RWPE2 (cell line): ENCODE data around the gene POU3F2.

Experiments used
- ATAC-seq: fragments of 200-7000 bp; cut with Tn5 transposase; 3 replicates; pipeline ENCODE4 v1.9.1; 2021; ENCODE audit warnings: low read depth
- DNase-seq: peaks from one replicate; pipeline ENCODE4 v3.0.0-alpha.2; 2020; ENCODE audit warnings: low spot score
- H3K27ac ChIP-seq: fragments of 450-650 bp; 2 replicates; pipeline ENCODE4 v1.5.1; 2017; ENCODE audit warnings: mild to moderate bottlenecking; ENCODE audit not compliant: poor library complexity, severe bottlenecking
- H3K27me3 ChIP-seq: fragments of 250-450 bp; sonication (Bioruptor Pico); 2 replicates; pipeline ENCODE4 v1.5.1; 2021; ENCODE audit warnings: mild to moderate bottlenecking, moderate library complexity; ENCODE audit not compliant: insufficient read depth, poor library complexity, severe bottlenecking
- H3K36me3 ChIP-seq: fragments of 250-450 bp; sonication (Bioruptor Pico); 2 replicates; pipeline ENCODE4 v1.5.1; 2020; ENCODE audit warnings: low read depth, mild to moderate bottlenecking, moderate library complexity
- H3K4me1 ChIP-seq: fragments of 250-450 bp; sonication (Bioruptor Pico); 2 replicates; pipeline ENCODE4 v1.5.1; 2021; ENCODE audit warnings: mild to moderate bottlenecking, moderate library complexity; ENCODE audit not compliant: insufficient read depth, poor library complexity, severe bottlenecking
- H3K4me3 ChIP-seq: fragments of 250-450 bp; sonication (Bioruptor Pico); 2 replicates; pipeline ENCODE4 v1.5.1; 2021; ENCODE audit warnings: mild to moderate bottlenecking, moderate library complexity; ENCODE audit not compliant: severe bottlenecking
- H3K9me3 ChIP-seq: fragments of 250-450 bp; sonication (Bioruptor Pico); 2 replicates; pipeline ENCODE4 v1.5.1; 2021; ENCODE audit warnings: mild to moderate bottlenecking, moderate library complexity; ENCODE audit not compliant: severe bottlenecking
- CTCF ChIP-seq: fragments of 450-650 bp; IDR thresholded peaks from one replicate; pipeline ENCODE4 v1.5.1; 2017; ENCODE audit warnings: mild to moderate bottlenecking, moderate library complexity; ENCODE audit not compliant: poor library complexity, severe bottlenecking

POU3F2 gene

DNA sequence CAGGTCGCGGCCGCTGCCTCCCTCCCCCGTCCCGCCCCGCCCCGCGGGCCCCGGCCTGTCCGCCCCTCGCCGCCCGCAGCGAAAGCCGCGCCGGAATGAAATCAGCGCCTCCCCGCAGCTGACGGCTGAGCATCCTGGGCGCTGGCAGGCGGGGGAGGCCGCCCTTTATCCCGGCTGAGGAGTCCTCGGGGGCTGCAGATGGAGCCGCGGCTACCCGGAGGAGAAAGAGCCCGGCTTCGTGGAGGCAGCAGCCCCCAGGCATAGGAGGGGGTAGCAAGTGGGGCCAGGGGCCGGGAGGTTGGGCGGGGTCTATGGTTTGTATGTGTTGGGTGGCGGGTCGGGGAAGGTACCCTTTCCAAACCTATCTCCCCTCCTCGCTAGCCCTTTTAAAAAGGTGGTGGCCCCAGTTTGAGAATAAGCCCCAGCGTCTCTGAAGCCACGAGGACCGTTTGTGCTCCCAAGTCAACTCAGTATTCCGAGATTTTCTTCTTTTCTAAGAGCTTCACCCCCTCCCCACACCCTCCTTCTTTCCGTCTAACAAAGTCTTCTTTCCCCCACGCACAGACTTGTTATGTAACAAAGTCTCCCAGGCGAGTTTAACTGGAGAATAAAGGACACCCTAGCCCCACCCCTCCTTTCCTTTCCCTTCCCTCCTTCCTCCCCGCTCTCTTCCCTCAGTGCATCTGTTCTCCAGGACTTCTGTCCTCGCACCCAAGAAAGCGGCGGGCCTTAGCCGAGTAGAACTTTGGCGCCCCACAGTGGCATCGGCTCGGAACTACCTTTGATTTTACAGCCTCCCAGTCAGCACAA, 11.0 kb downstream of the POU3F2 start:
- Histone ChIP-seq H3K4me3 (no peak overlapping the region), H3K27me3 (peaks cover 100% of the 10 kb centered on the region), H3K36me3 (no peaks in the 10 kb centered on the region), H3K4me1 (no peaks in the 10 kb centered on the region), H3K9me3 (no peaks in the 10 kb centered on the region), H3K27ac (no peak overlapping the region)
- TF ChIP-seq CTCF = peak; percentile 89
- peak; percentile 70 for ATAC-seq
- DNase-seq = no peak

DNA sequence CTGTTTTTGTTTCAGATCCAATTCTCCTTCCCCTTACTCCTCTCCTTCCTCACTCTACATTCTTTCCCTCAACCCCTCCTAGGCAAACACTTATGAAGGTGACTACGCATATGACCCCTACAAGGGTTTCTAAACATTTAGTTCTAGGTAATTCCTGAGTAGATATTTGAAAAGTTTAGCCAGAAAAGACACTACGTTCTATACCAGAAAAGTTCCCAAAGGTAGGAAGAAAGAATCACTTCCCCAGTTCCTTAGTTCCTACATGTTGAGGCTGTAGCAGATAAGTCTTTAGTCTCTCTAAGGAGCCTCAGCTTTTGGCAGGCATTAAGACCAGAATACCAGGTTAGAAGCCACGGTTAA, 11.6 kb downstream of the POU3F2 start:
- no peak overlapping the region for H3K27ac ChIP-seq
- peaks cover 100% of the 10 kb centered on the region for H3K27me3 ChIP-seq
- peak; percentile 67 for TF ChIP-seq CTCF
- H3K4me3 ChIP-seq = no peak overlapping the region
- H3K36me3 ChIP-seq = no peaks in the 10 kb centered on the region
- DNase-seq (no peak), ATAC-seq (no peak)
- H3K4me1 ChIP-seq = no peaks in the 10 kb centered on the region
- no peaks in the 10 kb centered on the region for H3K9me3 ChIP-seq

GRCh38 chr6:98847416-98847778, 13.0 kb downstream of the POU3F2 start:
- H3K36me3 ChIP-seq = no peaks in the 10 kb centered on the region
- ATAC-seq (no peak), DNase-seq (no peak)
- H3K27ac ChIP-seq = no peak overlapping the region
- peaks cover 90% of the 10 kb centered on the region for H3K27me3 ChIP-seq
- H3K9me3 ChIP-seq = no peaks in the 10 kb centered on the region
- H3K4me1 ChIP-seq = no peaks in the 10 kb centered on the region
- TF ChIP-seq CTCF = no peak
- no peak overlapping the region for H3K4me3 ChIP-seq

DNA sequence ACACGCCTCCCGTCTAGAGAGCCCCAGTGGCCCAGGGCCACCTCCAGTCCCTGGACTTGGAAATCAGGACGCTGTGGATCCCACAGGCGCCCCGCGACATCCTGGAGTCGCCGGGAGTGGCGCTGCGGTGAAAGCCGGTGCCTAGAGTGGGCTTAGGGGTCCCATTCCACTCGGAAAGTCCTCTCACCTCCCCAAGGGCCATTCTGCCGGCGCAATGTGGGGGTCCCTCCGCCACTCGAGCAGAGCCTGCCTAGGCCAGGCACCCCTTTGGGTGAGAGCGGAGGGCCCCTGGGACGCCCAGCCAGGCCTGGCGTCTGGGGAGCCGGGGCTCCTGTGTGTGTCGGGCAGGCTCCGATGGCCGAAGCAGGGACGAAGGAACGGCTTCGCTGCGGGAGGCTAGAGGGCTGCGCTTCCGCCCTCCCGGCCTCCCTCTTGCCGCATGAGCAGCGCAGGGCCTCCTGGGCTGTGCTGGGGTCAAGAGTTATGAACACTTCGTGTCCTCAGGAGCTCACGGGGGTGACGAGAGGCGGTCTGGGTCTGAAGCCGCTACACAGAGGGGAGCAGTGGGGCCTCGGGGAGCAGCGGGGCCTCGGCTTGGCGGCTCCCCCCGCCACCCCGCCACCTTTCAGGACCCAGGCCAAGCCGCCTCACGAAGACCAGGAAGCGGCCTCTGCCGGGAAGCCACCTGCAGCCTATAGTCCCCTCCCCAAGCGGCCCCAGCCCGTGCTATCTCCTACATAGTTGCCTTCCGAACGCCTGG, 13.6 kb downstream of the POU3F2 start:
- peak; percentile 39 for DNase-seq
- H3K27me3 ChIP-seq = peaks cover 84% of the 10 kb centered on the region
- H3K27ac ChIP-seq = no peak overlapping the region
- ATAC-seq = peak; percentile 10; the same call in 1 of the 3 replicates
- H3K4me3 ChIP-seq = no peak overlapping the region
- no peaks in the 10 kb centered on the region for H3K36me3 ChIP-seq
- H3K4me1 ChIP-seq = no peaks in the 10 kb centered on the region
- H3K9me3 ChIP-seq = no peaks in the 10 kb centered on the region
- TF ChIP-seq CTCF = no peak
